ENCODE results near the gene ELAVL1.

ELAVL1 gene

DNA sequence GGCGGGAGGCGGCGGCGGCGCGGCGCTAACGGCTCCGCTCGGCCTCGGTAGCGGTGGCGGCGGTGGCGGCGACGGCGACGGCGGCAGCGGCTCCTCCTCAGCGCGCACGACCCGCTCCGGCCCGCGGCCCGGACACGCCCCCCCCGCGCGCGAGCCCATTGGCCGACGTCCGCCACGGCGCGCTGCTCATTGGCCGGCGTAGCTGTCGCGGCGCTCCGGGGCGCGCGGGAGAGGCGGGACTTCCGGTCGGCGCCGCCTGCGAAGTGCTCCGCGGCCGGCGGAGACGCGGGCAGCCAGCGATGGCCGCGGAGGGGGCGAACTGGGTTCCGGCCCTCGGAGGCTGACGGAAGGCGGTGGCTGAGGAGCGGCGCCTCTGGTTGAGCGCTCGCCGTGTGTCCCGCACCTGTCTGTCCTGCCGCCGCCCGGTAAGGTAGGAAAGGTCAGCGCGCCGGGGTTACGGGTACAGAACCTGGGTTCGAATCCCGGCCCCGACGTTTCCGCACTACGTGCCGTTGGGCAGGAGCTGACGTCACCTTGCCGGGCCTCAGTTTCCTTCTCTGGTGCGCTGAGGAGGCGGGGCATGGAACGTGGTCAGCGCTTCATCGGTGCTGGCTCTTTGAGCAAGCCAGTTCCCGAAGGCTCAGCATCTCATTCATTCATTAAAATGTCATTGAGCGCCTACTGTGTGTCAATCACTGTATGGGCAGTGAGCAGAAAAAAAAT is at the start of gene ELAVL1:
Gene ELAVL1, minus strand, starts transcription at position 108 of the 723 bp plus-strand sequence. CDS start 13,826 bp downstream, outside the sequence.
- peak; percentile 91 for DNase-seq (ENCODE audit: low read depth)
- H3K4me3 ChIP-seq (replicated peaks; ENCODE audit: low read depth, low read length), result peak within 1 kb of the TSS; percentile 89
- no peak for TF ChIP-seq CTCF (IDR thresholded peaks at IDR 0.05; ENCODE audit: low read length, missing control alignments)

GRCh38 chr19:8054169-8054568 is 48.7 kb upstream of the ELAVL1 start:
- DNase-seq (ENCODE audit: low read depth), result no peak
- H3K4me3 ChIP-seq (replicated peaks; ENCODE audit: low read depth, low read length), result no peak overlapping the region
- TF ChIP-seq CTCF (IDR thresholded peaks at IDR 0.05; ENCODE audit: low read length, missing control alignments), result no peak

GRCh38 chr19:8052464-8052859 is 47.0 kb upstream of the ELAVL1 start, which contains the start of gene CCL25:
TSS of gene CCL25 (plus strand) at chr19:8052760. CDS start at chr19:8053050, 290 bp downstream.
- DNase-seq (ENCODE audit: low read depth), result no peak
- H3K4me3 ChIP-seq (replicated peaks; ENCODE audit: low read depth, low read length), result no peak within 1 kb of the TSS
- TF ChIP-seq CTCF (IDR thresholded peaks at IDR 0.05; ENCODE audit: low read length, missing control alignments), result no peak

DNA sequence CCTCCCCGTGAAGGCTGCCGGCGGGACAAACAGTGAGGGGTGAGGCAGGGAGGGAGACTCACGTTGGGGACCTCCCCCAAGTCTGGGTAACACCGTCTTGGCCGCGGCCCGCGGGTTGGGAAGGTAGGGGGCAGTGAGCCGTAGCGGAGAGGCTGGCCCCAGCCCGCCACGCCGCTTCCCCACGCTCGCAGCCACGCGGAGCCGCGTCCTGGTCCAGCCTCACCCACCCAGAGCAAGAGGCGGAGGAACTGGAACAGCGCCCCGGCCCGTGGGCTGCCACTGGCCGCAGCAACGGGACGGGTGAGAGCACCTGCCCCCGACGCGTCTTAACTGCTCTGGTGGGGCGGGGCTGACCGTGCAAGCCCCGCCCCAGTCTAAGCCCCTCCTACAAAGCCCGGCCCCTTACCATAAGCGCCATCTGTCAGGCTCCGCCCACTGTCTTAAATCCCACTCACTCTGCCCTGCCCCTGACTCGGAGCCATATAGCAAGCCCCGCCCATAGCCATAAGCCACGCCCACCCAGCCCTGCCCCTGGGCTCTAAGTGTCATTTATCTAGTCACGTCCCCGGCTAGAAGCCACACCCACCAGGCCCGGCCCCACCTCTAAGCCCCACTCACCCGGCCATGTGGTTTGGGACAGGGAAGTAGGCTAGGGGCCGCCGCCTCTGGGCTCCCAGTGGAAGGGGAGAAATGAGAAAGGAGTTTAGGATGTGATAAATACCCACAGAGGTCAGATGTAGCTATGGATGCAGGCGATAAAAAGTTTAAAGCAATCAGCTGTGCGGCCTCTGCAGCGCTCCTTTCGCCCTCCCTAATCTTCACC is 45.0 kb upstream of the ELAVL1 start:
- H3K4me3 ChIP-seq (replicated peaks; ENCODE audit: low read depth, low read length), result peak overlapping the region; percentile 14
- peak; percentile 71 for DNase-seq (ENCODE audit: low read depth)
- TF ChIP-seq CTCF (IDR thresholded peaks at IDR 0.05; ENCODE audit: low read length, missing control alignments), result no peak

DNA sequence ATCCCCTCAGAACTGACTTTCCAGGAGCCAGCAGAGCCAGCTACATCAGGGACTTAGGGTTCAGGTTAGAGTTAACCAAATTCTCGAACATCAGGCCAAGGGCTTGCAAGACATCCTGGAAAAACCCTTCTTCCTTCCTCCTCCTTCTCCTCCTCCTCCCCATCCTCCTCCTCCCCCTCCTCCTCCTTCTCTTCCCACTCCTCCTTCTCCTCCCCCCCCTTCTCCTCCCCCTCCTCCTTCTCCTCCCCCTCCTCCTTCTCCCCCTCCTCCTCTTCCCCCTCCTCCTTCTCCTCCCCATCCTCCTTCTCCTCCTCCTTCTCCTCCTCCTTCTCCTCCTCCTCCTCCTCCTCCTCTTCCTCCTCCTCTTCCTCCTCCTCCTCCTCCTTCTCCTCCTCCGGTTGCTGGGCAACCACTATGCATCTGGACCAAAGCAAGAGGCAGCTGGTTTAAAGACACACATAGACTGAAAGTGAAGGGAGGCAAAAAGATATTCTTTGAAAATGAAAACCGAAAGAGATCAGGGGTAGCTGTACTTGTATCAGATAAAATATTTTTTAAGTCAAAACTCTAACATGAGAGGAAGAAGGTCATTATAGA is 41.2 kb upstream of the ELAVL1 start:
- no peak for DNase-seq (ENCODE audit: low read depth)
- no peak overlapping the region for H3K4me3 ChIP-seq (replicated peaks; ENCODE audit: low read depth, low read length)
- TF ChIP-seq CTCF (IDR thresholded peaks at IDR 0.05; ENCODE audit: low read length, missing control alignments), result no peak

DNA sequence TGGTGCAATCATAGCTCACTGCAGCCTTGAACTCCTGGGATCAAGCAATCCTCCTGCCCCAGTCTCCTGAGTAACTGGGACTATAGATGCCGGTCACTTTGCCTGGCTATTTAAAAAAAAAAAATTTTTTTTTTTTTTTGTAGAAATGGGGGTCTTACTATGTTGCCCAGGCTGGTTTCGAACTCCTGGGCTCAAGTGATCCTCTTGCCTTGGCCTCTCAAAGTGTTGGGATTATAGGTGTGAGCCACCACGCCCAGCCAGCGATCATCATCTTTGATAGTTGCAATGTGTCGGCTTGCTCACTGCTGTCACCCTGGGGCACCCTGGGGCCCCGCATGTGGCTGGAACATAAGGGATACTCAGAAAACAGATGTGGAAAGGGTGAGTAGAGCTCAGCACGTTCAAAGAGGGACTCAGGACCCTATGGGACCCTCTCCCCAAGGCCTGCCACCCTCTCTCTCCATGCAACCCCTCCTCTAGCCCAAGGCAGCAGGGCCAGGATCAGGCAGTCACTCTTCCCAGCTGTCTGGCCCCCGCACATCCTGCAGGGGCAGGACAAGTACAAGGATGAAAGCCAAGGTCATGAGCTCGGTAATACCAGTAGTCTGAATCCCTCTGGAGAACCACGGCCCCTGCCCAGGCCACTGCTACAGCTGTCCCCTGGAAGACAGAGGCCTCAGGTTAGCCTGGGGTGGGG is 40.6 kb upstream of the ELAVL1 start:
- no peak for TF ChIP-seq CTCF (IDR thresholded peaks at IDR 0.05; ENCODE audit: low read length, missing control alignments)
- DNase-seq (ENCODE audit: low read depth), result no peak
- H3K4me3 ChIP-seq (replicated peaks; ENCODE audit: low read depth, low read length), result no peak overlapping the region
